ENCODE results near the gene SMPDL3A.

DNA sequence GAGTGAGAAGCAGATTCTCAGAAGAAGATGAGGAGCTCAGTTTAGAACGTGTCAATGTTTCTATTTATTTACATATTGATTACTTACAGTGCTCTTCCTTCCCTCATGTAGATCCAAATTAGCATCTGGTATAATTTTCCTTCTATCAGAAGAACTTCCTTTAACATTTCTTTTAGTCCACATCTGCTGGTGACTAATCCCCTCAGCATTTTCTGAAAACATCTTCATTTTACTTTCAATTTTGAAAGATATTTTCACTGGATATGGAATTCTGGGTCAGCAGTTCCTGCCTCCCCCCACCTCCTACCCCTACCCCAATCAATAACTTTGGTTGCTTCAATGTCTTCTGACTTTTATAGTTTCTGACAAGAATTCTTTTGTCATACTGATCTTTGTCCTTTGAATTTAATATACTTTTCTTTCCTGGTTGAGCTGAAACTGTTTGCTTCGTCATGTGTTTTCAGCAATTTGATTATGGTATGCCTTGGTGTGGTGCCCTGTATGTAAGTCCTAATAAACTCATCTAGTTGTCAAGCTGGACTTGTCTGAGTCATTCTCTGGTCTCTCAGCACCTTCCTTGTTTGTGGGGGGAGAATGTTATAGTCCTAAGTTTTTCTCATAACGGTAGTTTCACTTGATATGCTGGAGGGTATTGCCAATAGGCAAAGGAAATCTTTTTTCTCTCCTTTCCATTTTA lies 57.0 kb downstream of the SMPDL3A start:
- TF ChIP-seq FOXK2 (IDR thresholded peaks at IDR 0.05) (no peak), BHLHE40 (IDR thresholded peaks at IDR 0.05; ENCODE audit: borderline replicate concordance) (no peak), NFRKB (IDR thresholded peaks at IDR 0.05) (no peak), SUZ12 (IDR thresholded peaks at IDR 0.05) (no peak), ZNF384 (IDR thresholded peaks at IDR 0.05) (no peak), FOXM1 (IDR thresholded peaks at IDR 0.05; ENCODE audit: borderline replicate concordance) (no peak), SP1 (IDR thresholded peaks at IDR 0.05) (no peak), TARDBP (IDR thresholded peaks at IDR 0.05) (no peak), ELF4 (IDR thresholded peaks at IDR 0.05) (no peak)

All from HEK293T (cell line).